GM18873 (cell line): ENCODE data around the gene RAPGEF4.

ENCODE experiments used
- ATAC-seq: cut with Tn5 transposase; IDR thresholded peaks from one replicate; pipeline ENCODE4 v1.9.1; 2021; ENCODE audit warnings: mild to moderate bottlenecking, moderate library complexity, moderate number of reproducible peaks; ENCODE audit not compliant: unreplicated experiment, low FRiP score

Gene RAPGEF4

GRCh38 chr2:172821370-172822338 lies 86.0 kb downstream of the RAPGEF4 start:
- ATAC-seq, result no peak

- no peak for ATAC-seq
Measured at GRCh38 chr2:172822585-172822984, 86.9 kb downstream of the RAPGEF4 start.

GRCh38 chr2:172823261-172823850 lies 87.7 kb downstream of the RAPGEF4 start:
- no peak for ATAC-seq

- ATAC-seq, result no peak
Measured at GRCh38 chr2:172826522-172826921, 90.9 kb downstream of the RAPGEF4 start.

- ATAC-seq, result no peak
Measured at GRCh38 chr2:172829229-172829628, 93.6 kb downstream of the RAPGEF4 start.

- no peak for ATAC-seq
Measured at GRCh38 chr2:172830482-172830881, 94.8 kb downstream of the RAPGEF4 start.

GRCh38 chr2:172833898-172834297 lies 98.3 kb downstream of the RAPGEF4 start:
- ATAC-seq, result no peak

- ATAC-seq, result no peak
Measured at GRCh38 chr2:172834881-172835280, 99.2 kb downstream of the RAPGEF4 start.

GRCh38 chr2:172836347-172836821 lies 100.7 kb downstream of the RAPGEF4 start:
- no peak for ATAC-seq

- no peak for ATAC-seq
Measured at GRCh38 chr2:172836827-172837226, 101.2 kb downstream of the RAPGEF4 start.

GRCh38 chr2:172839446-172839845 lies 103.8 kb downstream of the RAPGEF4 start:
- ATAC-seq, result no peak

- ATAC-seq, result no peak
Measured at GRCh38 chr2:172842511-172843265, 107.0 kb downstream of the RAPGEF4 start.

- no peak for ATAC-seq
Measured at GRCh38 chr2:172843266-172843582, 107.6 kb downstream of the RAPGEF4 start.

GRCh38 chr2:172843902-172844715 lies 108.5 kb downstream of the RAPGEF4 start:
- ATAC-seq, result no peak

- ATAC-seq, result no peak
Measured at GRCh38 chr2:172845028-172845630, 109.5 kb downstream of the RAPGEF4 start.

- no peak for ATAC-seq
Measured at GRCh38 chr2:172846551-172846950, 110.9 kb downstream of the RAPGEF4 start.

GRCh38 chr2:172847188-172847587 lies 111.5 kb downstream of the RAPGEF4 start:
- no peak for ATAC-seq

GRCh38 chr2:172848519-172848918 lies 112.9 kb downstream of the RAPGEF4 start:
- no peak for ATAC-seq

GRCh38 chr2:172849519-172850217 lies 114.0 kb downstream of the RAPGEF4 start:
- ATAC-seq, result no peak
